WTC11 (cell line): ENCODE data around the gene FAM240B. TPM values are rescaled to one million over a fixed set of nuclear protein-coding genes. Genes with fewer than 3 reads are reported as not detected.

Experiments used
- ATAC-seq: fragments of 200-7000 bp; cut with Tn5 transposase; 2 replicates; pipeline ENCODE4 v1.10.0; 2021; ENCODE audit warnings: mild to moderate bottlenecking, moderate library complexity
- CTCF ChIA-PET: fragments of 300-600 bp; sonication (Branson Sonifier 250); formaldehyde crosslinking; loops from one replicate; lab custom pipeline; 2021; ENCODE audit warnings: antibody characterized with exemption; lab: Charles Lee
- POLR2A ChIA-PET: fragments of 350-600 bp; sonication (Branson Sonifier 250); formaldehyde crosslinking; loops from one replicate; lab custom pipeline; 2021; ENCODE audit warnings: antibody characterized with exemption; lab: Charles Lee
- DNase-seq: peaks from one replicate; pipeline ENCODE4 v3.0.0; 2021; ENCODE audit warnings: low spot score
- H3K27ac Mint-ChIP-seq: 2 replicates; pipeline ENCODE4 v1.8.0; 2021; ENCODE audit warnings: mixed read lengths
- H3K27me3 Mint-ChIP-seq: 2 replicates; pipeline ENCODE4 v1.8.0; 2021; ENCODE audit warnings: low read depth, mild to moderate bottlenecking, moderate library complexity, mixed read lengths
- H3K36me3 Mint-ChIP-seq: 2 replicates; pipeline ENCODE4 v1.8.0; 2021; ENCODE audit warnings: mixed read lengths
- H3K4me1 Mint-ChIP-seq: 2 replicates; pipeline ENCODE4 v1.8.0; 2022; ENCODE audit warnings: mixed read lengths
- H3K4me3 Mint-ChIP-seq: 2 replicates; pipeline ENCODE4 v1.8.0; 2021; ENCODE audit warnings: mild to moderate bottlenecking, moderate library complexity, mixed read lengths
- H3K9me3 Mint-ChIP-seq: 2 replicates; pipeline ENCODE4 v1.8.0; 2021; ENCODE audit warnings: mixed read lengths
- ELF4 ChIP-seq: sonication (generic); formaldehyde crosslinking; IDR thresholded peaks from 2 replicates; pipeline ENCODE4 v1.8.1; 2022; ENCODE audit warnings: low read depth, mild to moderate bottlenecking, moderate library complexity, missing genetic modification reagents
- EMX1 ChIP-seq: fragments of 250-450 bp; sonication (Bioruptor Pico); IDR thresholded peaks from 2 replicates; pipeline ENCODE4 v1.8.0; 2021; ENCODE audit warnings: mild to moderate bottlenecking
- FOXK1 ChIP-seq: sonication (generic); formaldehyde crosslinking; IDR thresholded peaks from 2 replicates; pipeline ENCODE4 v1.8.0; 2022; ENCODE audit warnings: mild to moderate bottlenecking, moderate library complexity, missing genetic modification reagents
- GRHL2 ChIP-seq: fragments of 250-450 bp; sonication (Bioruptor Pico); IDR thresholded peaks from 2 replicates; pipeline ENCODE4 v1.8.0; 2022; ENCODE audit warnings: mild to moderate bottlenecking, moderate library complexity; ENCODE audit not compliant: insufficient replicate concordance, severe bottlenecking
- JAZF1 ChIP-seq: fragments of 250-450 bp; sonication (Bioruptor Pico); IDR thresholded peaks from 2 replicates; pipeline ENCODE4 v1.9.0; 2021; ENCODE audit warnings: moderate library complexity, mild to moderate bottlenecking, inconsistent platforms
- KAT7 ChIP-seq: sonication (generic); formaldehyde crosslinking; IDR thresholded peaks from 2 replicates; pipeline ENCODE4 v1.8.1; 2023; ENCODE audit warnings: missing genetic modification reagents, mild to moderate bottlenecking, borderline replicate concordance
- NR3C1 ChIP-seq: sonication (generic); formaldehyde crosslinking; conservative IDR thresholded peaks from 2 replicates; pipeline ENCODE4 v1.8.1; 2023; ENCODE audit warnings: low read depth, mild to moderate bottlenecking, missing genetic modification reagents
- PRRX2 ChIP-seq: fragments of 250-450 bp; sonication (Bioruptor Pico); IDR thresholded peaks from 2 replicates; pipeline ENCODE4 v1.8.0; 2021; ENCODE audit warnings: mild to moderate bottlenecking
- SMAD4 ChIP-seq: sonication (generic); formaldehyde crosslinking; IDR thresholded peaks from 2 replicates; pipeline ENCODE4 v1.8.0; 2022; ENCODE audit warnings: mild to moderate bottlenecking, missing genetic modification reagents
- SP1 ChIP-seq: sonication (generic); formaldehyde crosslinking; conservative IDR thresholded peaks from 2 replicates; pipeline ENCODE4 v1.8.1; 2022; ENCODE audit warnings: missing genetic modification reagents
- TP53 ChIP-seq: sonication (generic); formaldehyde crosslinking; IDR thresholded peaks from 2 replicates; pipeline ENCODE4 v1.8.1; 2023; ENCODE audit warnings: mild to moderate bottlenecking, missing genetic modification reagents
- ZNF121 ChIP-seq: sonication (generic); formaldehyde crosslinking; IDR thresholded peaks from 2 replicates; pipeline ENCODE4 v1.8.0; 2023; ENCODE audit warnings: missing genetic modification reagents
- ZNF138 ChIP-seq: sonication (generic); formaldehyde crosslinking; conservative IDR thresholded peaks from 2 replicates; pipeline ENCODE4 v1.8.1; 2022; ENCODE audit warnings: mild to moderate bottlenecking, moderate library complexity, missing genetic modification reagents
- ZNF416 ChIP-seq: fragments of 250-450 bp; sonication (Bioruptor Pico); IDR thresholded peaks from 2 replicates; pipeline ENCODE4 v1.9.0; 2021; ENCODE audit warnings: mild to moderate bottlenecking, inconsistent platforms
- total RNA-seq: library from RNA; stranded (reverse); gene quantifications from 3 replicates; pipeline ENCODE4 v1.2.3, GENCODE V29; 2021
- TF ChIP-seq, protein P1 (sequence below): fragments of 250-450 bp; sonication (Bioruptor Pico); conservative IDR thresholded peaks from 2 replicates; pipeline ENCODE4 v1.9.0; 2021; ENCODE audit warnings: mild to moderate bottlenecking
- TF ChIP-seq, protein P2 (sequence below): sonication (generic); formaldehyde crosslinking; IDR thresholded peaks from 2 replicates; pipeline ENCODE4 v1.8.0; 2022; ENCODE audit warnings: mild to moderate bottlenecking, missing genetic modification reagents
- TF ChIP-seq, protein P3 (sequence below): sonication (generic); formaldehyde crosslinking; IDR thresholded peaks from 2 replicates; pipeline ENCODE4 v1.8.1; 2022; ENCODE audit warnings: mild to moderate bottlenecking, moderate library complexity, missing genetic modification reagents
- TF ChIP-seq, protein P4 (sequence below): sonication (generic); formaldehyde crosslinking; IDR thresholded peaks from 2 replicates; pipeline ENCODE4 v1.8.1; 2023; ENCODE audit warnings: mild to moderate bottlenecking, missing genetic modification reagents
- TF ChIP-seq, protein P5 (sequence below): sonication (generic); formaldehyde crosslinking; IDR thresholded peaks from 2 replicates; pipeline ENCODE4 v1.8.1; 2023; ENCODE audit warnings: mild to moderate bottlenecking, missing genetic modification reagents, borderline replicate concordance

Gene FAM240B
- total RNA-seq, 1 experiment from 2014 or later, result not detected

DNA sequence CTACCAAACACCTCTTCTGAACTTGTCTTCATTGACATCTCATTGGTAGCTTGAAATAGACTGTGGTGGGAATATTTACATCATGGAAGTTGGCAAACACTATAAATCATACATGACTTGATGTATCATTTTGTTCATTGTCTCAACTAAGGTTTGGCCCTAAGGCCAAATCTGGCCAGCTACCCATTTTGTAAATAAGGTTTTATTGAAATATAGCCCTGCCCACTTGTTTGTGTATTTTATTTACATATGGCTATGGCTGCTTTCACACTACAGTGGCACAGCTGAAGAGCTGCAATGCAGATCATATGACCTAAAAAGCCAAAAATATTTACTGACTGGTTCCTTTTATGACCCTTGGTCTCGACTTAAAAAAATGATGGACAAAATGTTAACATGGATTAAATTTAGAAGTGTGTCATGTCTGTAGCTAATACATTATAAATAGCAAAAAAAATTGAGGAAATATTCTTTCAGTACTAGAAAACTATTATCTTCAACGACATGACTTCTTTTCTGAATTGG, 22.1 kb downstream of the FAM240B start:
- Mint-ChIP-seq H3K27me3 (no peaks in the 10 kb centered on the region; the same call in 1 of the 2 replicates), H3K27ac (no peak overlapping the region), H3K4me3 (no peak overlapping the region), H3K36me3 (no peaks in the 10 kb centered on the region), H3K9me3 (peaks cover 2% of the 10 kb centered on the region), H3K4me1 (peaks cover 20% of the 10 kb centered on the region)
- no peak for DNase-seq
- TF ChIP-seq, protein P1, sequence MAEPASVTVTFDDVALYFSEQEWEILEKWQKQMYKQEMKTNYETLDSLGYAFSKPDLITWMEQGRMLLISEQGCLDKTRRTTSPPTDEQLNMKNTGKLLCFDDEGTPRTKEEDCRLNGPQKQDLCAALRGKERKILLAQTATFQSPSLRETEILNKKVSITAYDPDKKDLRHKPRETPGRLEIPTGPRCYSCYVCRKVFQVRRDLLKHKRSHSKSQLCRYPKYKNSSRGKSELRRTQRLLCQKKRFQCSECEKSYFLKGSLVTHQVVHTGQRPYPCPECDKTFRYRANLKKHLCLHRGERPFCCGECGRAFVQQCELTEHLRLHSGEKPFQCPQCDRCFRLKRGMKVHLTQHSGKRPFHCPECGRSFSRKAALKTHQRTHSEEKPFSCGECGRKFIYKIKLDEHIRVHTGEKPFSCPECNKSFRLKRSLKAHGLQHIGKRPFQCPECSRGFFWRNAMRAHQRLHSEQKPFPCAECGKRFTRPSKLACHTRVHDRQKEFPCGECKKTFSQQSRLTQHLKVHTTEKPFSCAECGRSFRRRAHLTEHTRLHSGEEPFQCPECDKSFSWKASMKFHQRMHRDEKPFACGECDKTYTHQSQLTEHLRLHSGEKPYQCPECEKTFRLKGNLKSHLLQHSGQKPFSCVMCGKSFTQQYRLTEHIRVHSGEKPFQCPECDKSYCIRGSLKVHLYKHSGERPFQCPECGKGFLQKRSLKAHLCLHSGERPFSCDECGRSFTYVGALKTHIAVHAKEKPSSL (CRISPR knock-in tag), result no peak
- ChIA-PET POLR2A (no interaction called here), CTCF (no interaction called here)
- no peak for ATAC-seq

DNA sequence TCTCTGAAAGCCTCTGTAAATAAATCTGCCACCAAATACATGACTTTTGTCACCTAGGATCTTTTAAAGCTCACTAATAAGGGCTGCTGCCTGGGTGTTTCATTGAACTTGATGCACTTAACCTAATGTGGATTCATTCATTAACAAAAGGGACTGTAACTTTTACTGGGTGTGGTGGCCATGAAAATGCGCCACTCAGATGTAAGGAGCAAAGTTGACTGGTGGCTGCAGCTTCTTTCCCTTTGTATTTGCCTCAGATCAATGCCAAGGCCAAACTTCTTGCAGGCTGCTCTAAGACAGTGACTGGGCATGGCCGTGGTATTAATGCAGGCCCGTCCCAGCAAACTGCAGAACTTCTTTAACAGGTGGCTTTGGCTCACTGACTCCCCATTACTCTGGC, 22.9 kb downstream of the FAM240B start:
- no peak overlapping the region for H3K4me3 Mint-ChIP-seq
- H3K4me1 Mint-ChIP-seq, result peaks cover 29% of the 10 kb centered on the region

More for the DNA sequence above, 22.9 kb downstream of the FAM240B start:
- H3K27me3 Mint-ChIP-seq, result no peaks in the 10 kb centered on the region; the same call in 1 of the 2 replicates
- ATAC-seq, result no peak
- POLR2A ChIA-PET, result no interaction called here
- CTCF ChIA-PET, result interaction anchor here (1.2 kb wide), 1 partner anchor 30 kb away, joined by 3 read pairs; no protein-coding TSS in a partner anchor
- TF ChIP-seq JAZF1 (no peak), SMAD4 (CRISPR knock-in tag) (no peak), EMX1 (CRISPR knock-in tag) (no peak), ZNF121 (no peak), PRRX2 (CRISPR knock-in tag) (no peak), FOXK1 (CRISPR knock-in tag) (no peak), SP1 (CRISPR knock-in tag) (no peak), ZNF138 (CRISPR knock-in tag) (no peak), TP53 (CRISPR knock-in tag) (no peak), NR3C1 (CRISPR knock-in tag) (no peak), ZNF416 (CRISPR knock-in tag) (no peak), KAT7 (no peak), ELF4 (CRISPR knock-in tag) (no peak), GRHL2 (CRISPR knock-in tag) (no peak)
- TF ChIP-seq, protein P2, sequence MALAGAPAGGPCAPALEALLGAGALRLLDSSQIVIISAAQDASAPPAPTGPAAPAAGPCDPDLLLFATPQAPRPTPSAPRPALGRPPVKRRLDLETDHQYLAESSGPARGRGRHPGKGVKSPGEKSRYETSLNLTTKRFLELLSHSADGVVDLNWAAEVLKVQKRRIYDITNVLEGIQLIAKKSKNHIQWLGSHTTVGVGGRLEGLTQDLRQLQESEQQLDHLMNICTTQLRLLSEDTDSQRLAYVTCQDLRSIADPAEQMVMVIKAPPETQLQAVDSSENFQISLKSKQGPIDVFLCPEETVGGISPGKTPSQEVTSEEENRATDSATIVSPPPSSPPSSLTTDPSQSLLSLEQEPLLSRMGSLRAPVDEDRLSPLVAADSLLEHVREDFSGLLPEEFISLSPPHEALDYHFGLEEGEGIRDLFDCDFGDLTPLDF (CRISPR knock-in tag), result no peak
- TF ChIP-seq, protein P3, sequence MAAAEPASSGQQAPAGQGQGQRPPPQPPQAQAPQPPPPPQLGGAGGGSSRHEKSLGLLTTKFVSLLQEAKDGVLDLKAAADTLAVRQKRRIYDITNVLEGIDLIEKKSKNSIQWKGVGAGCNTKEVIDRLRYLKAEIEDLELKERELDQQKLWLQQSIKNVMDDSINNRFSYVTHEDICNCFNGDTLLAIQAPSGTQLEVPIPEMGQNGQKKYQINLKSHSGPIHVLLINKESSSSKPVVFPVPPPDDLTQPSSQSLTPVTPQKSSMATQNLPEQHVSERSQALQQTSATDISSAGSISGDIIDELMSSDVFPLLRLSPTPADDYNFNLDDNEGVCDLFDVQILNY, result no peak
- TF ChIP-seq, protein P4, sequence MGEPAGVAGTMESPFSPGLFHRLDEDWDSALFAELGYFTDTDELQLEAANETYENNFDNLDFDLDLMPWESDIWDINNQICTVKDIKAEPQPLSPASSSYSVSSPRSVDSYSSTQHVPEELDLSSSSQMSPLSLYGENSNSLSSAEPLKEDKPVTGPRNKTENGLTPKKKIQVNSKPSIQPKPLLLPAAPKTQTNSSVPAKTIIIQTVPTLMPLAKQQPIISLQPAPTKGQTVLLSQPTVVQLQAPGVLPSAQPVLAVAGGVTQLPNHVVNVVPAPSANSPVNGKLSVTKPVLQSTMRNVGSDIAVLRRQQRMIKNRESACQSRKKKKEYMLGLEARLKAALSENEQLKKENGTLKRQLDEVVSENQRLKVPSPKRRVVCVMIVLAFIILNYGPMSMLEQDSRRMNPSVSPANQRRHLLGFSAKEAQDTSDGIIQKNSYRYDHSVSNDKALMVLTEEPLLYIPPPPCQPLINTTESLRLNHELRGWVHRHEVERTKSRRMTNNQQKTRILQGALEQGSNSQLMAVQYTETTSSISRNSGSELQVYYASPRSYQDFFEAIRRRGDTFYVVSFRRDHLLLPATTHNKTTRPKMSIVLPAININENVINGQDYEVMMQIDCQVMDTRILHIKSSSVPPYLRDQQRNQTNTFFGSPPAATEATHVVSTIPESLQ, result no peak
- TF ChIP-seq, protein P5, sequence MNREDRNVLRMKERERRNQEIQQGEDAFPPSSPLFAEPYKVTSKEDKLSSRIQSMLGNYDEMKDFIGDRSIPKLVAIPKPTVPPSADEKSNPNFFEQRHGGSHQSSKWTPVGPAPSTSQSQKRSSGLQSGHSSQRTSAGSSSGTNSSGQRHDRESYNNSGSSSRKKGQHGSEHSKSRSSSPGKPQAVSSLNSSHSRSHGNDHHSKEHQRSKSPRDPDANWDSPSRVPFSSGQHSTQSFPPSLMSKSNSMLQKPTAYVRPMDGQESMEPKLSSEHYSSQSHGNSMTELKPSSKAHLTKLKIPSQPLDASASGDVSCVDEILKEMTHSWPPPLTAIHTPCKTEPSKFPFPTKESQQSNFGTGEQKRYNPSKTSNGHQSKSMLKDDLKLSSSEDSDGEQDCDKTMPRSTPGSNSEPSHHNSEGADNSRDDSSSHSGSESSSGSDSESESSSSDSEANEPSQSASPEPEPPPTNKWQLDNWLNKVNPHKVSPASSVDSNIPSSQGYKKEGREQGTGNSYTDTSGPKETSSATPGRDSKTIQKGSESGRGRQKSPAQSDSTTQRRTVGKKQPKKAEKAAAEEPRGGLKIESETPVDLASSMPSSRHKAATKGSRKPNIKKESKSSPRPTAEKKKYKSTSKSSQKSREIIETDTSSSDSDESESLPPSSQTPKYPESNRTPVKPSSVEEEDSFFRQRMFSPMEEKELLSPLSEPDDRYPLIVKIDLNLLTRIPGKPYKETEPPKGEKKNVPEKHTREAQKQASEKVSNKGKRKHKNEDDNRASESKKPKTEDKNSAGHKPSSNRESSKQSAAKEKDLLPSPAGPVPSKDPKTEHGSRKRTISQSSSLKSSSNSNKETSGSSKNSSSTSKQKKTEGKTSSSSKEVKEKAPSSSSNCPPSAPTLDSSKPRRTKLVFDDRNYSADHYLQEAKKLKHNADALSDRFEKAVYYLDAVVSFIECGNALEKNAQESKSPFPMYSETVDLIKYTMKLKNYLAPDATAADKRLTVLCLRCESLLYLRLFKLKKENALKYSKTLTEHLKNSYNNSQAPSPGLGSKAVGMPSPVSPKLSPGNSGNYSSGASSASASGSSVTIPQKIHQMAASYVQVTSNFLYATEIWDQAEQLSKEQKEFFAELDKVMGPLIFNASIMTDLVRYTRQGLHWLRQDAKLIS (CRISPR knock-in tag), result no peak
- H3K9me3 Mint-ChIP-seq, result no peaks in the 10 kb centered on the region
- no peak for DNase-seq
- no peaks in the 10 kb centered on the region for H3K36me3 Mint-ChIP-seq
- no peak overlapping the region for H3K27ac Mint-ChIP-seq
